Ectodermal cell (in vitro differentiated cells): ENCODE measurements around the gene UBASH3B. TPM values are rescaled to one million over a fixed set of nuclear protein-coding genes. Genes with fewer than 3 reads are reported as not detected.
"Not testable (repeated sequence)": the region's sequence is repeated elsewhere in the genome, so short reads cannot be mapped to it uniquely, and the experiment has no call there.

Source experiments
- H3K27ac ChIP-seq: 2 replicates; pipeline ENCODE4 v1.7.0; 2013; ENCODE audit warnings: mild to moderate bottlenecking, low read depth, low read length; ENCODE audit not compliant: insufficient read depth, poor library complexity, severe bottlenecking
- H3K27me3 ChIP-seq: 2 replicates; pipeline ENCODE4 v1.7.0; 2013; ENCODE audit warnings: mild to moderate bottlenecking, low read length; ENCODE audit not compliant: insufficient read depth, control insufficient read depth, poor library complexity, severe bottlenecking
- H3K36me3 ChIP-seq: one replicate; pipeline ENCODE4 v1.7.0; 2013; ENCODE audit warnings: low read length; ENCODE audit not compliant: control insufficient read depth, insufficient read depth
- H3K4me1 ChIP-seq: one replicate; pipeline ENCODE4 v1.7.0; 2013; ENCODE audit warnings: low read length; ENCODE audit not compliant: control insufficient read depth, insufficient read depth
- H3K4me3 ChIP-seq: 2 replicates; pipeline ENCODE4 v1.7.0; 2013; ENCODE audit warnings: low read depth, low read length, control low read depth; ENCODE audit not compliant: insufficient read depth
- H3K9me3 ChIP-seq: 2 replicates; pipeline ENCODE4 v1.7.0; 2013; ENCODE audit warnings: mild to moderate bottlenecking, low read length, moderate library complexity; ENCODE audit not compliant: control insufficient read depth
- WGBS, 2 experiments: methylation state at CpG; one replicate each; pipeline ENCODE4 v1.1.7; 2013; ENCODE audit warnings: missing lambda C conversion rate in 2 of 2; 5-methylcytosine and 5-hydroxymethylcytosine counted together
- polyA plus RNA-seq, 4 experiments: library from polyadenylated mRNA; stranded (reverse); fragments of 50-300 nt; gene quantifications; one replicate each; pipeline ENCODE4 v1.2.3, GENCODE V29; 2013

Gene UBASH3B, protein sequence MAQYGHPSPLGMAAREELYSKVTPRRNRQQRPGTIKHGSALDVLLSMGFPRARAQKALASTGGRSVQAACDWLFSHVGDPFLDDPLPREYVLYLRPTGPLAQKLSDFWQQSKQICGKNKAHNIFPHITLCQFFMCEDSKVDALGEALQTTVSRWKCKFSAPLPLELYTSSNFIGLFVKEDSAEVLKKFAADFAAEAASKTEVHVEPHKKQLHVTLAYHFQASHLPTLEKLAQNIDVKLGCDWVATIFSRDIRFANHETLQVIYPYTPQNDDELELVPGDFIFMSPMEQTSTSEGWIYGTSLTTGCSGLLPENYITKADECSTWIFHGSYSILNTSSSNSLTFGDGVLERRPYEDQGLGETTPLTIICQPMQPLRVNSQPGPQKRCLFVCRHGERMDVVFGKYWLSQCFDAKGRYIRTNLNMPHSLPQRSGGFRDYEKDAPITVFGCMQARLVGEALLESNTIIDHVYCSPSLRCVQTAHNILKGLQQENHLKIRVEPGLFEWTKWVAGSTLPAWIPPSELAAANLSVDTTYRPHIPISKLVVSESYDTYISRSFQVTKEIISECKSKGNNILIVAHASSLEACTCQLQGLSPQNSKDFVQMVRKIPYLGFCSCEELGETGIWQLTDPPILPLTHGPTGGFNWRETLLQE
- polyA plus RNA-seq (2013, experiment 1 of 4), result 2.7 TPM
- 1.8 TPM for polyA plus RNA-seq (2013, experiment 2 of 4)
- 2.4 TPM for polyA plus RNA-seq (2013, experiment 3 of 4)
- 3.1 TPM for polyA plus RNA-seq (2013, experiment 4 of 4)

DNA sequence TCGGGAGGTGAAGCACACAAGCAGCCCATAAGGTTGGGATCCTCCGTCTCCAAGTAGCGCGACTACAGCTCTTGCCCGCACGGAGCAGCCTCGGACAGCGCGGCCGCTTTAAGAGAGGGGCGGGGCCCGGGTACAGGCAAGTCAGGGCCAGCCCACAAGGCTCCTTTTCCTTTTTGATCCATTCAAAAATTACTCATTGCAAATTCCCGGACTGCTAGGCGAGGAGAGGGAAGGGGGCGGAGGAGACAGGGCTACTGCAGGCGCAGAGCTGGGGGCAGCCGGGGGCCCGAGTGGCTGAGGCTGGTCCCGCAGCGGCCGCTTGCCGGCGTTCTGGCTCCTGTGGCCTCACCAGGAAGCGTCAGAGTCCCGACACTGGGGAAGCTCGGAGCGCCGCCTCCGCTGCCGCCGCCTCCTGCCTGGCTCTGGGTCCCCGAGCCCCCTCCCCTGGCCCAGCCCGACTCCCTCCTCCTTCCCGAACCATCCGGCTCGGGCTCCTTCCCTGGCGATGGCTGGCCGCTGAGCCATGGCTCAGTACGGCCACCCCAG lies at the start of gene UBASH3B:
Gene UBASH3B (plus strand): TSS at position 196 of the 546 bp plus-strand sequence. CDS start 328 bp downstream, at position 524.
- 0 to 1% methylated on average over 39 of the region's 39 CpGs for WGBS, 2 experiments
- H3K27ac ChIP-seq, result no peak within 1 kb of the TSS
- peaks cover 1% of the 10 kb centered on the region for H3K4me1 ChIP-seq
- peaks cover 36% of the 10 kb centered on the region for H3K27me3 ChIP-seq
- H3K9me3 ChIP-seq, result no peaks in the 10 kb centered on the region
- no peaks in the 10 kb centered on the region for H3K36me3 ChIP-seq
- peak within 1 kb of the TSS; percentile 79 for H3K4me3 ChIP-seq

DNA sequence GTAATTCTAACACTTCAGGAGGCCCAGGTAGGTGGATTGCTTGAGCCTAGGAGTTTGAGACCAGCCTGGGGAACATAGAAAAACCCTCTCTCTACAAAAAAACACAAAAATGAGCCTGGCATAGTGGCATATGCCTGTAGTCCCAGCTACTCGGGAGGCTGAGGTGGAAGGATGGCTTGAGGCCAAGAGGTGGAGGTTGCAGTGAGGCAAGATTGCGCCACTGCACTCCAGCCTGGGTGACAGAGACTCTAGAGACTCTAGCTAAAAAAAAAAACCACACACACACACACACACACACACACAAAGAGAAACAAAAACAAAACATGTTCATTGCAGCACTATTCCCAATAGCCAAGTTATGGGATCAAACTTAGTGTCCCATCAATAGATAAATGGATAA lies 48.4 kb upstream of the UBASH3B start:
- H3K4me1 ChIP-seq, H3K4me3 ChIP-seq, H3K9me3 ChIP-seq, H3K27me3 ChIP-seq, H3K36me3 ChIP-seq, H3K27ac ChIP-seq: not testable (repeated sequence)
- WGBS, 2 experiments, result 94 to 97% methylated on average over 2 of the region's 2 CpGs

DNA sequence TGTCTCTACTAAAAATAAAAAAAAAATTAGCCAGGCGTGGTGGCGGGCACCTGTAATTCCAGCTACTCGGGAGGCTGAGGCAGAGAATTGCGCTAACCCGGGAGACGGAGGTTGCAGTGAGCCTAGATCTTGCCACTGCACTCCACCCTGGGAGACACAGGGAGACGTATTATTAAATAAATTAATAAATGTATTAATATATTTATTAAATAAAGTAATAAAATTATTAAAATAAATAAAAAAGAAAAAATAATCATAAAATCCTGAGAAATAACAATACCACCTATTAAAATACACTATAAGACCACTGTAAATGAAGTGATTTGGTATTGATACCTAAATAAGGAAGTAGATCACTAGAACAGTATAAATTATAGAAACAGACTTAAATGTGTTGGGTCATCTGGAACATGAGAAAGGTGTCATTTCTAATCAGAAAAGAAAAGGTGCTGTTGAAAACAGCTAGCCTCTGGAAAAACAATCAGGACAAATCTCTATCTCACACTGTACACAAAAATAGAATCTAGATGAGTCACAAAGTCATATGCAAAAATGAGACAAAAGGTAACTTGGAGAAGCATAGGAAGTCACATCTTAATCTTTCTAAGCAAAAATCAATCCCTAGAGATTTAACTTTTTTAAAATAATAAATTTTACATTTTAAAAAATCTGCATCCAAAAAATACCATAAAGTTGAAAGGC lies 43.2 kb upstream of the UBASH3B start:
- no peaks in the 10 kb centered on the region for H3K4me1 ChIP-seq
- WGBS, 2 experiments, result 96 to 97% methylated on average over 6 of the region's 7 CpGs

DNA sequence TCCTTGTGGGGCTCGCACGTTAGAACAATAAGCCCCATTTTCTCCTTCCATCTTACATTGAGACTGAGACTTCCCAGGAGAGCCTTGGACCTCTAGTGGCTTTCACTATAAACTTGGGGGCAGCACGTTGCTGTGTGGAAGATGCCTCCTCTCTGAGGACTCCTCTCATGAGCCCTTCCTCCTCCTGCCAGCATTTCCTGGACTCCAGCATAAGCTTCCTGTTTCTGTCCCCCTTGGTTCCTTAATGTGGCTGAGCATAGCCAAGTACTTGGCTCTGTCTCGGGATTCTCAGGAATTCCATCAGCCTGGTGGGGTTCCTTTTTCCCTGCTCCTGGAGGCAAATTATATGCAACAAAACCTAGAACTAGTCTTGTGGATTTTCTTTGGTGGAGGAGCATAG lies 38.8 kb upstream of the UBASH3B start:
- WGBS, 2 experiments, result 79 to 81% methylated on average over 4 of the region's 4 CpGs
- H3K36me3 ChIP-seq, result no peaks in the 10 kb centered on the region

More for the DNA sequence above, 43.2 kb upstream of the UBASH3B start:
- Histone ChIP-seq H3K27me3 (no peaks in the 10 kb centered on the region), H3K36me3 (no peaks in the 10 kb centered on the region), H3K4me3 (no peak overlapping the region), H3K27ac (no peak overlapping the region), H3K9me3 (no peaks in the 10 kb centered on the region)

DNA sequence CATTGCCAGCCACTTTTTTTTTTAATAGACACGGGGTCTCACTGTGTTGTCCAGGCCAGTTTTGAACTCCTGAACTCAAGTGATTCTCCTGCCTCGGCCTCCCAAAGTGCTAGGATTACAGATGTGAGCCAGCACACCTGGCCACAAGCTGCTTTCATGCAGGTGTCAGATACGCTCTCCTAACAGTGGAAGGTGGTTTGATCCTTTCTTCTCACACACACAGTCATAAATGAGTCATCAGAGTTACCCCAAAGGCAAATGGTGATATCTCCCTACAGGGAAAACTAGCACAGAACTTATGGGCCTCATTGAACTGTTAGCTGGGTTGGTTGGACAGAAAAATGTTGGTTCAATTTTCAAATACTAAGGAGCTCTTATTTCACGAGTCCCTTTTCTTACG lies 38.2 kb upstream of the UBASH3B start:
- H3K36me3 ChIP-seq, result no peaks in the 10 kb centered on the region
- 94 to 95% methylated on average over 5 of the region's 5 CpGs for WGBS, 2 experiments

More for the DNA sequence above, 38.8 kb upstream of the UBASH3B start:
- no peaks in the 10 kb centered on the region for H3K27me3 ChIP-seq
- no peaks in the 10 kb centered on the region for H3K4me1 ChIP-seq
- no peak overlapping the region for H3K4me3 ChIP-seq
- no peaks in the 10 kb centered on the region for H3K9me3 ChIP-seq
- no peak overlapping the region for H3K27ac ChIP-seq

DNA sequence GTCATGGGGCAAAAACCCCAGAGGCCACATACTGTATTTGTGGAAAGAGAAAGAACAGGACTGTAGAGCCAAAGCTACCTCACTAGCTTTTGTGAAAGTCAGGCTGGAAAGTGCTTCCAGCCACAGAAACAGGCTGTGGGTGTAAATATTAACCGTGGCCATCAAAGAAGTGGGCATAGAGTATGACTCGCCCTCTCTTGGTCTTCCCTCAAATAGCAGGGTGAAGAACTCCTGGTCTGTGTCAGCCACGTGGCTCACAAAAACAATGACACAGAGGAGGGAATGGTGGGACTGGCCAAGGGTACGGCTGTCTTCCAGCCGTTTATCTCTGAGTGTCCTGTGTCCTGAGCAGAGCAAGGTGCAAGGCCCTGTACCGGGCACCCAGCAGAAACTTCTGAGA lies 37.6 kb upstream of the UBASH3B start:
- H3K27ac ChIP-seq, result no peak overlapping the region
- H3K27me3 ChIP-seq, result no peaks in the 10 kb centered on the region
- H3K36me3 ChIP-seq, result no peaks in the 10 kb centered on the region
- H3K4me3 ChIP-seq, result no peak overlapping the region
- 90 to 91% methylated on average over 6 of the region's 6 CpGs for WGBS, 2 experiments
- no peaks in the 10 kb centered on the region for H3K9me3 ChIP-seq
- H3K4me1 ChIP-seq, result no peaks in the 10 kb centered on the region

More for the DNA sequence above, 38.2 kb upstream of the UBASH3B start:
- Histone ChIP-seq H3K4me3 (no peak overlapping the region), H3K27ac (no peak overlapping the region), H3K4me1 (no peaks in the 10 kb centered on the region), H3K27me3 (no peaks in the 10 kb centered on the region), H3K9me3 (no peaks in the 10 kb centered on the region)

DNA sequence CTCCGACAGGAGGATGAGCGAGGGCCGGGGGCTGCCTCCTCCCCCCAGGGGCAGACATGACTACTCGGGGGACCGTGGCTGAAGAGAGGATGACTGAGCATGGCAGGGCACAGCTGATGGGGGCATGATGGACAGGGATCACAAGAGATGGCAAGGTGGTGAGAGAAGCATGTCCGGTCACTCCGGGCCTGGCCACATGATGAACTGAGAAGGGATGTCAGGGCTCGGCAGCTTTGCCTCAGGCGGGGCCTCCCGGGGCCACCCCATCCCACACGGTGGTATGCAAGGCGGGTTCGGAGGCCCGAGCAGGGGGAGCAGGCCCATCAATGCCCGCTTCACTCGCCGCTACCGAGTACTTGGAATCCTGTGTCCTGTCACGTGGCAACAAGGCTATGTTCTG lies 36.6 kb upstream of the UBASH3B start:
- no peak overlapping the region for H3K27ac ChIP-seq
- no peak overlapping the region for H3K4me3 ChIP-seq
- no peaks in the 10 kb centered on the region for H3K27me3 ChIP-seq
- 95 to 98% methylated on average over 19 of the region's 19 CpGs for WGBS, 2 experiments
- no peaks in the 10 kb centered on the region for H3K36me3 ChIP-seq
- no peaks in the 10 kb centered on the region for H3K9me3 ChIP-seq
- no peaks in the 10 kb centered on the region for H3K4me1 ChIP-seq

DNA sequence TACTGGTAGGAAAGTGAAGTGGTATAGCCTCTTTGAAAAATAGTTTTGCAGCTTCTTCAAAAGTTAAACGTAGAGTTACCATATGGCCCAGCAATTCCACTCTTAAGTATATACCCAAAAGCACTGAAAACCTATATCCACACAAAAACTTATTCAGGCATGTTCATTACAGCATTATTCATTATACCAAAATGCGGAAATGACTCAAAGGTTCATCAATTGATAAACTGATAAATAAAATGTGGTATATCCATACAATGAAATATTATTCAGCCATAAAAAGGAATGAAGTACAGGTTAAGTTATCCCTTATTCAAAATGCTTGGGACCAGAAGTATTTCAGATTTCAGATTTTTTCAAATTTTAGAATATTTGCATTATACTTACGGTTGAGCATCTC lies 35.8 kb upstream of the UBASH3B start:
- H3K27me3 ChIP-seq, result no peaks in the 10 kb centered on the region
- whole genome bisulfite sequencing, 2 experiments, result 89 to 93% methylated on average over 2 of the region's 3 CpGs
- no peak overlapping the region for H3K4me3 ChIP-seq
- no peak overlapping the region for H3K27ac ChIP-seq
- H3K36me3 ChIP-seq, result no peaks in the 10 kb centered on the region
- no peaks in the 10 kb centered on the region for H3K9me3 ChIP-seq
- H3K4me1 ChIP-seq, result no peaks in the 10 kb centered on the region

DNA sequence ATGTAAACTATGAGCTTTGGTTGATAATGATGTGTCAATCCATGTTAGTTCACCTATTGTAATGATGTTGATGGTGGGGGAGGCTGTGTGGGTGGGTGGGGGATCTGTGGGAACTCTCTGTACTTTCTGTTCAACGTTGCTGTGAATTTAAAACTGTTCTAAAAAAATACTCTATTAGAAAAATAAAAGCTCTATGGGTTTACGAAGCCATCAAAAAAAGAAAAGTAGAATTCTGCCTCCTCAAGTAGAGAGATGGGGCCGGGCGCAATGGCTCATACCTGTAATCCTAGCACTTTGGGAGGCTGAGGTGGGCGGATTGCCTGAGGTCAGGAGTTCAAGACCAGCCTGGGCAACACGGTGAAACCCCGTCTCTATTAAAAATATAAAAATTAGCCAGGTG lies 30.0 kb upstream of the UBASH3B start:
- H3K4me1 ChIP-seq, H3K27ac ChIP-seq, H3K36me3 ChIP-seq, H3K9me3 ChIP-seq, H3K4me3 ChIP-seq, H3K27me3 ChIP-seq: not testable (repeated sequence)
- WGBS, 2 experiments, result 93% methylated on average over 6 to 7 of the region's 7 CpGs
